ENCODE measurements around the gene TMEM255A.
"Not testable (repeated sequence)": the region's sequence is repeated elsewhere in the genome, so short reads cannot be mapped to it uniquely, and the experiment has no call there.

Gene TMEM255A

GRCh38 chrX:120310861-120311726 lies at the start of gene TMEM255A:
TMEM255A (minus strand) TSS chrX:120311461; CDS start chrX:120311309, 152 bp downstream.
- DNase-seq, result no peak

DNA sequence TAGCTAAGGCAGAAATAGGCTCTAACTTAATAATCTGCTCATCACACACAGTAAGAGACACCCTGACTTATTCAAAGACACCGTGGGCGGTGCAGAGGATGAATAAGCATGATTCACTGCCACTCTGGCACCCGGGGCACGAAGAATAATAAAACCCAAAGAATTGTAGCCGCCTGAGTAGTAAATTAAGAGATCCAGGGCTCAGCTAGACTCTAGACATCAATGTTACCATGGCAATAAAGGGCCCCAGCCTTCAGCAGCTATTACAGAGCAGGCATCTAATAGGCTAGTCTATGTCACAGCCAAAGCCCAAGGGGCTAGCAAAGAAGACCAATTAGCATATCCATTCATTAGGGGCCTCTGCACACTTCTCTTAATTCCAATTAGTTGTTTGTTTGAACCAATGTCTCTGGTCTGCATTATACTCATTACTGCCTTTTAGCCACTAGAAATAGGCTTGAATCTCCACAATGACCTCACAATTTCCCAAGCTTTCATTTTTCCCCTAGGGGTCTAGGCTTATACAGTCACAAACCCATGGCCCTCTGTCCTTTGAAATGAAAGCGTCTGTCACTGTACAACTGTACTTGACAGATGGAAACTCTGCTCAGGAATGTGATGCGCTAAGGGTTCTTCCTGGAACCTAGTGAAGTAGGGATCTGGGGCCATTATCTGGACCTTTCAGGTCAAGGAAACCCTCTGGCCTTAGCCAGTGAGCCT lies 47.6 kb upstream of the TMEM255A start:
- no peak for DNase-seq

DNA sequence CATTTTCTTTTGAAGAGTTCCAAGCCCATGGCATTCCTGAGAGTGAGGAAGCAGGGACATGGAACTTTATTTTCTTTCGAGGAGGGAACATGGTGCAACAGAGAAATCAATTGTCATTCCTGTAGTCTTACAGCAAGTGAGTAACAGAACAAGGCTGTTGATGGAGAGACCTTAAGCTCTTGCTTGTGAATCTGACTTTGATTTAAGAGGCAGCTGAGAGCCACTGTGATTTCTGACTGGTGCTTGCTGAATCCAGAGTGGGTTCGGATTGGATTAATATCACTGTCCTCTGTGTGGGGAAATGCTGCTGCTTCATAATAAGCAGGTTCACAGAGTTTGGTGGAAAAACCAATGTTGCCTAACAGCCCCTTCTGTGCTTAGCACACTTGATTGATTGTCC lies 45.9 kb upstream of the TMEM255A start:
- no peak for DNase-seq

- no peak for DNase-seq
Observed at GRCh38 chrX:120356084-120356483, 44.8 kb upstream of the TMEM255A start.

- no peak for DNase-seq
Observed at GRCh38 chrX:120350450-120351138, 39.3 kb upstream of the TMEM255A start.

DNA sequence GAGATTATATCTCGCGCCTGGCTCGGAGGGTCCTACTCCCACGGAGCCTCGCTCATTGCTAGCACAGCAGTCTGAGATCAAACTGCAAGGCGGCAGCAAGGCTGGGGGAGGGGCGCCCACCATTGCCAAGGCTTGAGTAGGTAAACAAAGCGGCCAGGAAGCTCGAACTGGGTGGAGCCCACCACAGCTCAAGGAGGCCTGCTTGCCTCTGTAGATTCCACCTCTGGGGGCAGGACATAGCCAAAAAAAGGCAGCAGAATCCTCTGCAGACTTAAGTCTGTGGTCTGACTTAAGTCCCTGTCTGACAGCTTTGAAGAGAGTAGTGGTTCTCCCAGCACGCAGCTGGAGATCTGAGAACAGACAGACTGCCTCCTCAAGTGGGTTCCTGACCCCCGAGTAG lies 33.3 kb upstream of the TMEM255A start:
- not testable (repeated sequence) for DNase-seq

DNA sequence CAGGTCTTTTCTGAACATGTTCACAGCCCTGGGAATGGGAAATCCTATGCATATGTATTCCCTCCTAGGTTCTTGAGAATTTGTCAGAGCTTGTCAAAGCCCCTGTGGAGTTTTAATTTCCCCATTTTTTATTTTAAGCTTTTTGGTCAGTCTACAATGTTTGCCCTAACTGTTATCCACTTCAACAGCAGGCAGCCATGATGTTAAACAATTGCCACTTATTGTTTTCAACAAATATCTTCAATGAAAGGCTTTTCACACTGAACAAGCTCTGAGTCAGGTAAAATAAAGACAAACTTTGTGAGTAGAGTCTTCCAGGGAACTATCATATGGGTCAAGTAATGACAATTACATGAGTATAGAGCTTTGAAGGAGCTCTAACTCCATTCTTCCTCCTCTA lies 25.6 kb upstream of the TMEM255A start:
- no peak for DNase-seq

GRCh38 chrX:120335289-120335688 lies 24.0 kb upstream of the TMEM255A start:
- no peak for DNase-seq

DNA sequence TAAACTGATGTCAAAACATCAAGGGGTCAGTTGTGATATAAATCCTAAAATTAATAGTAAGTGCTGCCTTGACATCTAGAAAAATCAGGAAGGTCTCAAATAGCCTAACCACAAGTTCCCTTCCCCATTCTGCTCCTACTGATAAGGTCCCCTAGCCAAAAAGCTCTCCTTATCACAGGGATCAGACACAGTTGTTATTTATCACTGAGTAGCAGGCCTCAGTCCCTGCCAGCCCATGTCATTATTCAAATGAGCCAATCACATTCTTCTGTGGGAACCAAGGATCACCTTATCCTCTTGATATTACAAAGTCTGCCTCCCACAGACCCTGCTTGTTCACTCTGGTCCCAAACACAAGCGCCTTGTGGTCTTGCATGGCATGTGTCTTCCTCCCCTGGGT lies 23.3 kb upstream of the TMEM255A start:
- DNase-seq, result no peak

DNA sequence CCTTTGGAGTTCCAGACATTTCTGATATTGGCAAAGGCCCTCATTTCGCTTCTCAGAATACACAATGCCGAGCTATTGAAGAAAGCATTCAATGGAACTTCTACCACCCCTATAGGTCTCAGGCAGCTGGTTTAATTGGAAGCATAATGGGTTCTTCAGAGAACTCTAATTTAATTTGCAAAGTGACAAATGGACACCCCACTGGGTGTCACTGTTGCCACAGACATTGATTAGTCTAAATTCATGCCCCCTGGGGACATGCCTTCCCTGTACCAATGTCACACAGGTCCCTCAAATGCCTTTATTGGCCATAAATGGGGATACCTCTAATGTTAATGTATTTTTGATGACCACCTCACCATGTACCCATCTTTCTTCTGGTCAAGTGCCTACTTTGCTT lies 22.9 kb upstream of the TMEM255A start:
- no peak for DNase-seq

- no peak for DNase-seq
Observed at GRCh38 chrX:120332394-120332793, 21.1 kb upstream of the TMEM255A start.

DNA sequence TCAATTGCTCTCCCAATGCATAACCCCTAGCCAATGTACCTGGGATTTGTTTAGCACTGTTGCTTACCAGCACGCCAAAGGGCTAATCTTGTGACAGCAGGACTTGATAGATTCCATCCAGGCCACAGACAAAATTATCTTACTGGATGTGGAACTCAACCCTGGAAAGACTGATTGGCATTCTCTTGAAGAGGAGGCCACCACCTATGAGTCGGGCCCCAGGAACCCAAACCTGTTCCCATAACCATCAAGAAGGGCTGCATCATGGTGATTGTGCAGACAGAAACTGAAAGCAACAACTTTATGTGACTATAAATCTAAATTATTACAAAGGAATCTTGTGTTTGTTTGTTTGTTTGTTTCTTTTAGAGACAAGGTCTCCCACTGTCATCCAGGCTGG lies 19.9 kb upstream of the TMEM255A start:
- DNase-seq, result no peak

DNA sequence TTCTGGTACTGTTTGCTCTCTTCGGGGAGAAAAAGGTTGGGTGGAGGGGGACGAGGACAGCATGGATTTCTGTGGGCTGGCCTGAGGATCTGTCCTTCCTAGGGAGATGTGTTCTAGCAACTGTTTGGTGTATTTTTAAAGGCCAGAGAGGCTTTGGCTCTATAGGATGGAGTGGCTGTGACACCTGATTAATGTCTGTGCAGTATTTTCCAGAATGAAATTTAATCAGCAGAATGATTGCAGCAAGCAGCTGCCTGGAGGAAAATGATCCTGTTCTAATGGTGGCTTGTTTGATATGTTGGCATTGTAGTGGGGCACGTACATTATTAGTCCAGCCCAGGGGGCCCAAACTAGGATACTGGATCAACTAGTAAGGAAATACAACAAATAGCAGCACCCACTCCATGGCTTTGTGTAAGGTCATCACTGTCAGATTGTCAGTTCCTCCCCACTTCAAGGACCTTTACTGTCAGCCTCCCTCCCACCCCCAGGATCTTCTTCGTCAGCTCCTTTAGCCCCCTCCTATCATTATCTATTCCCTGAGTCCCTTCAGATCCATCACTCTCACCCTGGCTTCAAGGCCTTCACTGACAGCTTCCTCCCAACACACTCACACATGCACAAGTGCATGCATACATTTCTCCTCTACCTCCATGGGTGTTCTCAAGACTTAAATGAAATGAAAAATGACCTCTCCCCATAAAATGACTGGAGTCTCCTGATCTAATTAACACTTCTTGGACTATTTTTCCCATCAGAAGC lies 10.4 kb upstream of the TMEM255A start:
- DNase-seq, result no peak

GRCh38 chrX:120318411-120318810 lies 7.2 kb upstream of the TMEM255A start:
- no peak for DNase-seq

GRCh38 chrX:120316587-120317283 lies 5.5 kb upstream of the TMEM255A start:
- no peak for DNase-seq

GRCh38 chrX:120315776-120316175 lies 4.5 kb upstream of the TMEM255A start:
- no peak for DNase-seq

- DNase-seq, result no peak
Observed at GRCh38 chrX:120311727-120312063, 434 bp upstream of the TMEM255A start.

DNA sequence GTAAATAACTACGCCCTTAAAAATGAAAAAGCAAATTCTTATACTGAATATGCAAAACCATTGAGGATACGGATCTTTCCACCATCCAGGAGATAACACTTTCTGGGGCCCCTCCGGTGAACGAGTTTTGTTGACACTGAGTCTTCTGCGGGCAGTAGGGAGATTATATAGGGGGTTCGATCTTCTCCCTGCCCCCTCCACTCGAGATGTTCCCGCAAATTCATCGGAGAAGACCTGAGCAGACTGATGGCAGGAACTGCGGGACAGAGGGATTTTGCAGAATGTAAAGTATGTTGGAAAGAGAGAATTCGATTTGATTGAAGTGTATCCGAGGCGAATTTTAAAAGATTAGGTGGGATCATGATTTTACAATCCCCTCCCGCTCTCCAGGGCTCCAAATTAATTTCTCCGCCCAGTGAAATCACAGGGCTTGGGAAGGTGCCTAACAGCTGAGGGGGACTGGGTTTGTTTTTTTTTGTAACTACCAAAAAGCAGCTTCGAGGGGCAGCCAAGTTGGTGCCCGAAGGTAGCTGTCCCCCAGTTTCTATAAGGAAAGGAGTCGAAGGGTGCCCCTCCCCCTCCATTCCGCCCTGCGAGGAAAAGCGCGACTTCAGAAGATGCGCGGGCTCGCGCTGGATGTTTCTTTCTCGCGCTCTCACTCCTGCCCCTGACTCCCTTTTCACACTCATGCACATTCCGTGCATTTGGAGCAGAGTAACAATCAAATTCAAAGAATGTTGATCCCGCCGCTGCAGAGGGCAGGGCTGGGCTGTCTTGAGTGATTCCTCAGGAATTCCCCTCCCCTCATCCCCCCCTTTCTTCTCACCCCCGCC lies 1.2 kb downstream of the TMEM255A start:
- no peak for DNase-seq

GRCh38 chrX:120308959-120309872 lies 2.0 kb downstream of the TMEM255A start:
- no peak for DNase-seq

- DNase-seq, result no peak
Observed at GRCh38 chrX:120308558-120308957, 2.7 kb downstream of the TMEM255A start.

All from KG1 (cell line).